Activated CD8-positive, alpha-beta memory T cell treated with anti-CD3 and anti-CD28 coated beads for 4 hours (primary cell): ENCODE results near the gene CEBPG.

ENCODE experiments used
- DNase-seq, 2 donors: peaks; one replicate each; pipeline ENCODE4 v3.0.0-alpha.2; 2020; ENCODE audit warnings: low read depth in 2 of 2

CEBPG gene

DNA sequence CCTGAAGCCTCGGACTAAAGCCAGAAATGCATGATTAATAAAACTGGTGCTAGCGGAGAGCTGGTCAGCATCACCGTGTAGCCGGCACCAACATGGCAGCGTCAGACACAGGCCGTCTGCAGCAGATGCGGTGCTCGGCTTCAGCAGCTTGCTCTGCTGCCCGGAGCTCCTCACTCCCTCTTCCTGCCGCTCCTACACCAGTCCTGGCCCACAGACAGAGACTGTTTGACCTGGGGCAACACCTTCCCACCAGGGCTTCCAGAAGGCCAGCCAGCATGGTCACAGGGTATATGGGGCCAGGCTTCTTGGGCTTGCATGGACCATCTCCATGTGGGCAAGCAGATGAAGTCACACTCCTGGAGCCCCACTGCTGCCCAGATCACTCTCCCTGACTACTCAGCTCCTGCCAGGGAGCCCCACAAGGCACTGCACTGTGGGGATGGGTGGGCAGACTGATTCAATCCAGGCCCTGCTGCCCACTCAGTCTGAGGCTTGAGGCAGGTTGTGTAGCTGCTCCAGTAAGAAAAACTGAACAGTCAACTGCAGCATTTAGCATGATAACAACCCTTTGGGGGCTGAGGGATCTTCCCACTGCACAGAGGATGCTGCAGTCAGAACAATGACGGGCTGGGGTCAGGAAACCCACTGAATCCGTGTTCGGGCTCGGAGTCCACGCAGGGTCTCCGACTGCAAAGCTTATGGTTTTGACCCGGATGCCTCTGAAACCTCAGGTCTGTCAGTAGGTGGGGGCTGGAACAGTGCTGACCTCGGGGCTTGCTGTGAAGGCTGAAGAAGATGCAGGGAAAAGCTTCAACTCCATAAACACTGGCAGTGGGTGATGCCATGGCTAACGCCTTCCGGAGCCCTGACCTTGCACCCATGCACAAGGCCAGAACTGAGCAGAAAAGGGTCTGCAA is 45.6 kb downstream of the CEBPG start:
- DNase-seq: no peak

DNA sequence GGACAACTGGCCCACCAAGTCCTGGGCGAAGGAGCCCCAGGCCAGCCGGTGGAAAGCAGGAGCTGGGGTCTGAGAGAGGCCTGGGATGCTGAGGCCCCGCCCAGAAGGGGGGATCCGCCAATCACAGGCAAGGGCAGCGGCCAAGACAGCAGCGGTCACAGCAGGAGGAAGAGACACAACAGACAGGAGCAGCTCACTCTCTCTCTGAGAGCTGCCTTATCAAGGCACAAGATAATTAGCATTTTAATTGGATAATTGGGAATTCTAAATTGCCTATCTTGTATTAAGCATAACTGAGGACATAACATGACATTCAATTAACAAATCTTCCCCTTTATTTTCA is 46.2 kb downstream of the CEBPG start:
- no peak for DNase-seq

DNA sequence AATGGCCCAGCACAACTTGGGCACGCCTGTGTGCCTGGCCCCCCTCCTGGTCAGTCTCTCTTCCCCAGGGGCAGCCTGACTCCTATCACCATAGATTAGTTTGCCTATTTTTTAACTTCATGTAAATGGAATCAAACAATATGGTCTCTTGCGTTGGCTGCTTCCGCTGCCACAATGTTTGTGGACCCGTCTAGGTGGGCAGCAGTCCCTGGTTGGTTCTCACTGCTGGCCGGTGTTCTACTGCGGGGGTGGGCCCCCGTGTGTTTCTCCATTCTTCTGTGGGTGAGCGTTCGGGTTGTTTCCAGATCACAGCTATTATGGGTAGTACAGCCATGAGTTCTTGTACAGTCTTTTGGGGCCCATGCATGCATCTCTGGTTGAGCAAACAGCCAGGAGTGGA is 47.3 kb downstream of the CEBPG start:
- DNase-seq: no peak

DNA sequence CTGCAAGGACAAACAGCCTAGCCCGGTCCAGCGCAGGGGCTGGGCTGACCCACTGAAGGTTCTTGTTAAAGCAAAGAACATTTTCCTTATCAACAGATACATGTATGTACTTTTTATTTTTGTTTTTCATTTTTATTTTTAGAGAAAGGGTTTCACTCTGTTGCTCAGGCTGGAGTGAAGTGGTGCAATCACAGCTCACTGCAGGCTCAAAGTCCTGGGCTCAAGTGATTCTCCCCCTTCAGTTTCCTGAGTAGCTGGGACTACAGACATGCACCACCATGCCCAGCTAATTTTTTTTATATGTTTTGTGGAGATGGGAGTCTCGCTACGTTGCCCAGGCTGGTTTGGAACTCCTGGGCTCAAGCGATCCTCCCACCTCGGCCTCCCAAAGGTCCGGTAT is 47.9 kb downstream of the CEBPG start:
- no peak for DNase-seq

DNA sequence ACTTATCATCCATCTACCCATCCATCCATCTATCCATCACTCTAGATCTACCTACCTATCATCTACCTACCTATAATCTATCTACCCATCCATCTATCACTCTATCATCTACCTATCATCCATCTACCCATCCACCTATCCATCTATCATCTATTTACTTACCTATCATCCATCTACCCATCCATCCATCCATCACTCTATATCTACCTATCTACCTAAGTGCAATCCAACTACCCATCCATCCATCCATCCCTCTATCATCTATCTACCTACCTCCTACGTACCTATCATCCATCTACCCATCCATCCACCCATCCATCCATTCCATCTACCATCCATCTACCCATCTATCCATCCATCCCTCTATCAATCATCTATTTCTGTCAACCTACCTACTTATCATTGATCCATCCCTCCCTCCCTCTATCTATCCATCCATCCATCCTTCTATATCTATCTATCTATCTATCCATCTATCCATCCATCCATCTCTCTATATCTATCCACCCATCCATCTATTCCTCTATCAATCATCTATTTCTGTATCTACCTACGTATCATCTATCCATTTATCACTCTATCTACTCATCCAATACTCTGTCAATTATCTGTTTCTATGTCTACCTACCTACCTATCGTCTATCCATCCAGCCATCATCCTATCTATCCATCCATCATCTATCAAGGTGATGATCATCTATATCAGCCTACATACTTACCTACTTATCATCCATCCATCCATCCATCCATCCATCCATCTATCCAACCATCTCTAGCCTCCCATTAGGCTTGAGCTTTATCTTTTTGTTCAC is 49.1 kb downstream of the CEBPG start:
- DNase-seq: no peak

DNA sequence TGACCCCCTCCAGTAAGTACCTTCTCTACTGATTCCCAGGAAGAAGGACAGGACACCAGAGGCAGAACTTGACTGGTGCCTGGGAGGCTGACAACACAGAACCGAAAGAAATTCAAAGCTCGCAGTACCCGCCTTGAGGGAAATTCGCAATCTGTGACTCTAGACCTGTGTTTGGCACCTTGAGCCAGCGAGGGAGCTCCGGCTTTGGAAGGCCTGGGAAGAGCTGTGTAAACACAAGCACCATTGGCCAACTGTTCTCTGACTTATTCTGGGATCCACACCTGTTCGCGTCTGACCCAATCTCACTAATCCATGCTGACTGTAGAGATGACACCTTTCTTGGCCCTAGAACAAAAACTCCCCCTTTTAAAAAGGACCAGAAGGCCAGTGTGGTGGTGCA is 50.7 kb downstream of the CEBPG start:
- no peak for DNase-seq

DNA sequence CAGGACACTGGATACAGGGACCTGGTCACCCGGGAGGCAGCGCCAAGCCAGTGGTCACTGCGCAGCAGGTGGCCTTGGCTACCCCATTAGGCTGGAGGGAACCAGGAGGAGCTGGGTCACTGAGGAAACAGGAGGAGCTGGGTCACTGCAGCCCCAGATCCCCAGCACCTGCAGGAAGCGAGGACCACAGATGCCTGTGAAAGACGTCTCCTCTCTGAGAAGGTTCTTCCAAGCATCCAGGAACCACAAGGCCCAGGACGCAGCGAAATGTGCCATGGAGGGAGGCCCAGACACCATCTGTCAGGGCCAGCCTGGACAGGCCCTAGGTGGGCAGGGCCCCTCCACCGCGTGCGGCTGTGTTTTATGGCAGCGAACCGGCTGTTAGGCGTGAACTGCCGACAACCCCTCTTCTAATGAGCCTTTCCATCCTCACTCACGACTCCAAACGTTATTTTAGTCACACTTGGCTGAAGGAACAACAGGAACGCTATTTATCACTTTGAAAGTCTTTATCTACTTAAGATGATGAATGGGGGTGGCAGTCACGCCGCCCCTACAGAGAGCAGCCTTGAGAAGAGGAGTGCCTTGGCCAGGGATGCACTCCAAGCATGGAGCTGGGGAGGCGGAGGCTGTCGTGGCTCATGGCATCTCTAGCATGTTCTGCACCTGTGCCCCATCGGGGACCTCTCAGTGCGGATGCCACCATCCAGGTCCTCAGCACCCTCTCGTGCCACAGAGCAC is 53.3 kb downstream of the CEBPG start:
- DNase-seq: no peak

DNA sequence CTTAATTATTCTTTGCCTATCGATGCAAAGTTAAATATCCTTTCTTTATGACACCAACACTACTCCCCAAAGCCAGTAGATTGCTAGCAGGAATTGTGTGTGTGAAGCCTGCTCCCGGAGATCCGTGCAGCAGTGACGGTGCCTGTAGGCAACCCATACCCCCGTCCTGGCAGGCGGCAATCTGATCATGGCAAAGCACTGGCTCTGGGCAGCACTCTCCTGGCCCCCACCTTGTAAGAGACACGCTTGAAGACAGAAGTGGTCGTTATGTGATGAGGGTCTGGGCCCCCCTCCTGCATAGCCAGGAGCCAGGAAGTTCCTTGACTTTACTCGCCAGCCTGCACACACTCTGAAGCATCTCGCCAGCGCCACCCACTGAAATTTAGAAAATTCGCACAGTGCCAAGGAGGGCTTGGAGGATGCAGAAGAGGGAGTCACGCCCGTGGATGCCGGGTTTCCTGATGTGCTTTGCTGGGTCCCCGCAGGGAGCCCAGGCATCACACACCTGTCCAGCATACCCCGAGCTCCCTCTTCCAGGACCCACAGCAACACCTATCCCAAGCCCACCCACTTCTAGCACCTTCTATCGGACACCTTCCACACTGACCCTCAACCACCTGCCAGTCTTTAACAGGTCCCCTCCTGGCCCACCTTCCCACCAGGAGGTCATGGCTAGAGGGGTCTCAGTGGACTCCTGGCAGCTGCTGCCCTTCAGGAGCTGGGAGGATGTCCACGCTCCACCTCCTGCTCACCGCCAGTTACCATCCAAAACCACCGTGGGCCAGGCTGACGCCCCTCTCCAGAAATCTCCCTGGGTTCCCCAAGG is 54.5 kb downstream of the CEBPG start:
- DNase-seq: no peak

DNA sequence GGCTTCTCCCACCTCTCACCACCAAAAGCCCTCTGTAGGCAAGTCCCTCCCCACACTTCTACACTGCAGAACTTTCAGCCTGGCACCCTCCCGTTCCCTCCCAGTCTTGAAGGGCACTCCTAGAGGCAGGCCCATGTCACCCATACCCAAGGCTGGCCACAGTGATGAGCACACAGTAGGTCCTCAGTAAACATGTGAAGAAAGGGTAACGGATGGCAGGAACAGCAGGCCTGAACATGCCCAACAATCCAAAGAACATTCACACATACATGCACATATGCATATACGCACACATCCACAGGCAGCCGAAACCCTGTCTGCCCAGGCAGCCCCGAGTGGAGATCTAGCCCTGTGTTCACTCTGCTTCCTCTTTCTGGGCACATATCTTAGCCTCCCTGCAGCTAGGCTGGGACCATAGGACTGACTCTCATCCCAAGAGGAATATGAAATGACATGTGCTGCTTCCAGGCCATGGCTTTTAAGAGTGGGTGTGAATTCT is 55.2 kb downstream of the CEBPG start:
- no peak for DNase-seq

DNA sequence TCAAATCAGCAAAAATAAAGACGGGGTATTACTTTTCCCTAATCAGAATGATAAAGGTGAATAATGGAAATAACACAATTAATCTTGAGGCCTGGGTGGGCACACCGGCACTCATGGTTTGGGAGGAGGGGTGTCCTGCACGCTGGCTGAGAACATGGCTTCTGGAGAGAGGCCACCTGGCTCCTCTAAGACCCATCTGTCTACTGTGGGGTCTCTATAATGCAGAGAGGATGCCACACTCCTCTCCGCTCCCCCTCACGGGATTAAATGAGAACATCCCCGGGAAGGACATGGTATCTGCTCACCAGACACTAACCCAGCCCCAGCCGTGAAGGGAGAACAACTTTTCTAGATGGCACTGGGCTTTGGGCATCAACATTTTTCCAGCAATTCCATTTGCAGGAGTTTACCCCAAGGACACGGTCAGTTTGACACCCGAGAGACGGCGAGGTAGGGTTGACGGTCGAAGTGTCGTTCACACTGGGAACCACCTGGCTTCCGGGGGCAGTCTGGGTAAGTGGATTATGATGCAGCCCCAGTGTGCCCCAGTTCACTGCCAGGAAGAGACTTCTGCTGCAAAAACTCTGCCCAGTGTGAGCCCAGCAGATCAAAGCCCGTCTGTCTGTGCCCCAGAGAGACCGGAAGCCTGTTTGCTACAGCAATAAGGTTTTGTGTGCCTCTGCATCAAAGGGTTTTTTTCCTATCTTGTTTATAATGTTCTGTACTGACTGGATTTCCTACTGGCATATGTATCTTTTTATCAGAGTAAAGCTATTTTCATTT is 56.6 kb downstream of the CEBPG start:
- no peak for DNase-seq

DNA sequence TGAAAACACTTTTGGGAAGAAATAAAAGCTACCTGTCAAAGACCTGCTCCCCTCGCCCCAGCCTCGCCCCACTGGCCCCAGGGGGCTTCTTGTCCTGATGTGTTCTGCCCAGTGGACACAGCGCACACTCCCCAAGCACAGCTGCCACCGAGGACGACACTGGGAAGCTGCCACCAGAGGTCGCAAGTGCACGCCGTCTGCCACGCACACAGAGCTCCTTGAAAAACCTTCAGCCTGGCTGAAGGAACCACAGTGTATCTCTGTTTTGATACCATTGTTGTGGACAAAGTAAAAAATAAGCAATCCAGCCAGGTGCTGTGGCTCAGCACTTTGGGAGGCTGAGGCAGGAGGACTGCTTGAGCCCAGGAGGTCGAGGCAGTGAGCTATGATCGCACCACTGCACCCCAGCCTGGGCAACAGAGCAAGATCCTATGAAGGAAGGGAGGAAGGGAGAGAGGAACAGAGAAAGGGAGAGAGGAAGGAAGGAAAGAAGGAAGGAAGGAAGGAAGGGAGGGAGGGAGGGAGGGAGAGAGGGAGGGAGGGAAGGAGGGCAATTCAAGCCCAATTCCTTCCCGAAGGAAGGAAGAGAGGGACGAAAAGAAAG is 57.3 kb downstream of the CEBPG start:
- peak in 1 of 2 donors; percentile 16 for DNase-seq

DNA sequence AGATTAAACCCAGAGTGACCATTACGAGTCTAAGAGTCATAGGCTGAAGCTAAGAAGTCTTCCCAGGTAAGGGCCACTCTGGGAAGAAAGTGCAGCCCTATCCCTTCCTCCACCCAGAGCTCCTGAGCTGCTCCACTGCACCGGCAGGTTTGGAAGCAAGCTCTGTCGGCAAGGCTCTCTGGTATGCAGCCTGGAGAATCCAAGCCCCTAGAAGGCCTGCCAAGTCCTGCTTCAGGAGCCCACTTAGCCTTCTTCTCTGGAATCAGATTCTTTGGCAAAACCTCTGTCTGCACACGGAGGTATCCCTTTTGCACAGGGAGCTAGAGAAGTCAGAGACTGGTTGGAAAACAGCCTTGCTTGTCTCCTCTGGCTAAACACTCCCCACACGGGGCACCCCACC is 58.5 kb downstream of the CEBPG start:
- DNase-seq: no peak
